ENCODE results near the gene RAP1GAP. TPM values are rescaled to one million over a fixed set of nuclear protein-coding genes. Genes with fewer than 3 reads are reported as not detected.
A peak's percentile ranks its signal among the peaks of the same experiment; 100 is the strongest.

RAP1GAP gene
- total and polyA plus RNA-seq, 2 of the 13 experiments (the other 11 are each of a cell fraction or from before 2014, with no cell fraction given) = 11.9 to 37.5 TPM

DNA sequence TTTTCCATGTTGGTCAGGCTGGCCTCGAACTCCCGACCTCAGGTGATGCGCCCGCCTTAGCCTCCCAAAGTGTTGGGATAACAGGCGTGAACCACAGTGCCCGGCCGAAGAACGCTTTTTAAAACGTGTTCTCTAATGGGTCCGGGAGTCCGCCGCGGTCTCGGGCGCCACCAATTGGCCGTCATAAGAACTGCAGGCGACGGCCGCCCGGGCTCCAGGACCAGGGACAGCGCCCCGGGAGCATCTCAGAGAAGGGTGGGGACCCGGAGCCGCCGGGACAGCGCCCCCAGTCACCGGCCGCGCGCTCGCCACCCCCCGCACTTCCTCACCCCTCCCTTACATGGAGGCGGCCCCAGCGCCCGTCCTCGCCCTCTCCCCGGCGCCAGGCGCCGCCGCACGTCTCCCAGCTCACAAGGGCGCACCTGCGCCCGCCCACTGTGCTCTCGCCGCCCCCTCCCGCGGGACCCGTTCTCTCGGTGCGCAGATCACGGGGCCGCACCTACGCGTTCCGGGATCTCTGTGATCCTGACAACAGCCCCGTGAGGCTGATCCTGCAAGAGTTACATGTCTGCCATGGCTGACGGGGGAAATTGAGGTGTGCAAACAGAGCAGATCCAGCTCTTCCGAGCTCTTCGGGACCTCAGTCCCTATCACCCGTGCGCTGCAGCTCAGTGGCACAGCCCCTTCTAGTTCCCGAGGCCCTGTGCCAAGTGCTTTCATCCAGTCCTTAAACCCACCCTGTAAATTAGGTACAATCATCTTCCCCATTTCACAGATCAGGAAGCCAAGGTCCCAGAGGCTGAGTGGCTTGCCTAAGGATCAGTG is 9.8 kb downstream of the RAP1GAP start (continued):
- TF ChIP-seq ZFP90 (CRISPR knock-in tag; IDR thresholded peaks at IDR 0.05; ENCODE audit: borderline replicate concordance) (peak; percentile 87), ZNF460 (CRISPR knock-in tag; IDR thresholded peaks at IDR 0.05; ENCODE audit: borderline replicate concordance) (no peak; the same call in 1 of the 2 replicates), HMGA1 (CRISPR knock-in tag; conservative IDR thresholded peaks at IDR 0.05) (no peak), CENPX (CRISPR knock-in tag; IDR thresholded peaks at IDR 0.05) (no peak), IKZF4 (CRISPR knock-in tag; IDR thresholded peaks at IDR 0.05; ENCODE audit: borderline replicate concordance, low read depth, not compliant biosample characterization) (peak; percentile 90), NFE2L1 (CRISPR knock-in tag; IDR thresholded peaks at IDR 0.05; ENCODE audit: borderline replicate concordance) (peak; percentile 79), ZNF83 (CRISPR knock-in tag; IDR thresholded peaks at IDR 0.05; ENCODE audit: borderline replicate concordance) (peak; percentile 94), HHEX (CRISPR knock-in tag; IDR thresholded peaks at IDR 0.05) (no peak), RELA (CRISPR knock-in tag; IDR thresholded peaks at IDR 0.05) (peak; percentile 93; the same call in 1 of the 2 replicates), ZBTB7B (CRISPR knock-in tag; IDR thresholded peaks at IDR 0.05) (peak; percentile 87), NFATC3 (CRISPR knock-in tag; IDR thresholded peaks at IDR 0.05) (peak; percentile 69; the same call in 1 of the 2 replicates), ZFP1 (CRISPR knock-in tag; IDR thresholded peaks at IDR 0.05) (peak; percentile 88), ZNF281 (CRISPR knock-in tag; IDR thresholded peaks at IDR 0.05; ENCODE audit: borderline replicate concordance) (peak; percentile 70; the same call in 1 of the 2 replicates)
- TF ChIP-seq, protein P1, sequence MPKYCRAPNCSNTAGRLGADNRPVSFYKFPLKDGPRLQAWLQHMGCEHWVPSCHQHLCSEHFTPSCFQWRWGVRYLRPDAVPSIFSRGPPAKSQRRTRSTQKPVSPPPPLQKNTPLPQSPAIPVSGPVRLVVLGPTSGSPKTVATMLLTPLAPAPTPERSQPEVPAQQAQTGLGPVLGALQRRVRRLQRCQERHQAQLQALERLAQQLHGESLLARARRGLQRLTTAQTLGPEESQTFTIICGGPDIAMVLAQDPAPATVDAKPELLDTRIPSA (CRISPR knock-in tag; IDR thresholded peaks at IDR 0.05; ENCODE audit: borderline replicate concordance) = 0 out of 2 replicates have a peak, but pooled peaks have one; percentile 50
- TF ChIP-seq, protein P2, sequence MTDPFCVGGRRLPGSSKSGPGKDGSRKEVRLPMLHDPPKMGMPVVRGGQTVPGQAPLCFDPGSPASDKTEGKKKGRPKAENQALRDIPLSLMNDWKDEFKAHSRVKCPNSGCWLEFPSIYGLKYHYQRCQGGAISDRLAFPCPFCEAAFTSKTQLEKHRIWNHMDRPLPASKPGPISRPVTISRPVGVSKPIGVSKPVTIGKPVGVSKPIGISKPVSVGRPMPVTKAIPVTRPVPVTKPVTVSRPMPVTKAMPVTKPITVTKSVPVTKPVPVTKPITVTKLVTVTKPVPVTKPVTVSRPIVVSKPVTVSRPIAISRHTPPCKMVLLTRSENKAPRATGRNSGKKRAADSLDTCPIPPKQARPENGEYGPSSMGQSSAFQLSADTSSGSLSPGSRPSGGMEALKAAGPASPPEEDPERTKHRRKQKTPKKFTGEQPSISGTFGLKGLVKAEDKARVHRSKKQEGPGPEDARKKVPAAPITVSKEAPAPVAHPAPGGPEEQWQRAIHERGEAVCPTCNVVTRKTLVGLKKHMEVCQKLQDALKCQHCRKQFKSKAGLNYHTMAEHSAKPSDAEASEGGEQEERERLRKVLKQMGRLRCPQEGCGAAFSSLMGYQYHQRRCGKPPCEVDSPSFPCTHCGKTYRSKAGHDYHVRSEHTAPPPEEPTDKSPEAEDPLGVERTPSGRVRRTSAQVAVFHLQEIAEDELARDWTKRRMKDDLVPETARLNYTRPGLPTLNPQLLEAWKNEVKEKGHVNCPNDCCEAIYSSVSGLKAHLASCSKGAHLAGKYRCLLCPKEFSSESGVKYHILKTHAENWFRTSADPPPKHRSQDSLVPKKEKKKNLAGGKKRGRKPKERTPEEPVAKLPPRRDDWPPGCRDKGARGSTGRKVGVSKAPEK (CRISPR knock-in tag; IDR thresholded peaks at IDR 0.05; ENCODE audit: borderline replicate concordance) = no peak
- TF ChIP-seq, protein P3, sequence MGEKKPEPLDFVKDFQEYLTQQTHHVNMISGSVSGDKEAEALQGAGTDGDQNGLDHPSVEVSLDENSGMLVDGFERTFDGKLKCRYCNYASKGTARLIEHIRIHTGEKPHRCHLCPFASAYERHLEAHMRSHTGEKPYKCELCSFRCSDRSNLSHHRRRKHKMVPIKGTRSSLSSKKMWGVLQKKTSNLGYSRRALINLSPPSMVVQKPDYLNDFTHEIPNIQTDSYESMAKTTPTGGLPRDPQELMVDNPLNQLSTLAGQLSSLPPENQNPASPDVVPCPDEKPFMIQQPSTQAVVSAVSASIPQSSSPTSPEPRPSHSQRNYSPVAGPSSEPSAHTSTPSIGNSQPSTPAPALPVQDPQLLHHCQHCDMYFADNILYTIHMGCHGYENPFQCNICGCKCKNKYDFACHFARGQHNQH (CRISPR knock-in tag; IDR thresholded peaks at IDR 0.05) = peak; percentile 98

Data from HepG2 (cell line).